ENCODE measurements around the gene LONRF3.

- TF ChIP-seq CTCF (IDR thresholded peaks at IDR 0.05) (no peak), EZH2 (IDR thresholded peaks at IDR 0.05; ENCODE audit: borderline replicate concordance, insufficient read depth, low read depth, low read length, poor library complexity, severe bottlenecking) (no peak)
Measured at GRCh38 chrX:118963159-118963558, 11.3 kb upstream of the LONRF3 start.
